ENCODE measurements around the gene TMPO.

DNA sequence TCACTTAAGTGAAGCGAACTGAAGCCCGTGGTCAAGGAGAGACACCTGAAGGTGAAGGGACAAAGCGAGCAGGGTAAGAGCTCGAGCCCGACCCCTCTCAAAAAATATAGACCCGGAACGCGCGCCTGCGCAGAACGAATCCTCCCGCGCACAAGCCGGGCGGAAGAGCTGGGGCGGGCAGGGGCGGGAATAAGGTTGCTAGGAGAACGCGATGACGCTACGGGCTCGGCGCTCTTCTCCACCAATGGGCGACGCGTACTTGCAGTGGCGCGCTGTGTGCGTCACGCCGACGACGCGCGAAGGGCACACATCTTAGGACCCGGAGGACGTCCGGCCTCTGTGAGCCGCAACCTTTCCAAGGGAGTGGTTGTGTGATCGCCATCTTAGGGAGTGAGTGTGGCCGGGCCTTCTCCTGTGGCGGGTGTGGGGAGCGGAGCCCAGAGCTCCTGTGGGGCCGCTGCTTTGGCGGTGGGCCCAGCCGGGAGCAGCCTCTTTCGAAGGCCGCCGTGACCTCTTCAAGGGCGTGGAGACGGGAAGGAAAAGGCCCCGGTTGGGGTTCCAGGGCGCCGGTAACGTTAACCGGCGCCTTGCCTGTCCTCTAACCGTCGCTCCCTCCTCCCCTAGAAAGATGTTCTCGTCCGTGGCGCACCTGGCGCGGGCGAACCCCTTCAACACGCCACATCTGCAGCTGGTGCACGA lies 78.1 kb downstream of the TMPO start, which contains the start of gene SLC25A3:
- peak; percentile 99 for TF ChIP-seq POLR2A (IDR thresholded peaks at IDR 0.05; ENCODE audit: low read depth, low read length)
- TF ChIP-seq POLR2AphosphoS5 (IDR thresholded peaks at IDR 0.05; ENCODE audit: low read depth, low read length): peak; percentile 99
- TF ChIP-seq TAF1 (IDR thresholded peaks at IDR 0.05; ENCODE audit: low read depth, low read length): peak; percentile 85
- TF ChIP-seq PAX5 (IDR thresholded peaks at IDR 0.05; ENCODE audit: insufficient read depth, low read length, severe bottlenecking): no peak
- no peak for TF ChIP-seq SPI1 (IDR thresholded peaks at IDR 0.05; ENCODE audit: low read depth, low read length)

All from GM12891 (cell line).